K562 (cell line): ENCODE results near the gene MAMDC4. TPM values are rescaled to one million over a fixed set of nuclear protein-coding genes. Genes with fewer than 3 reads are reported as not detected.

ENCODE experiments used
- ATF1 ChIP-seq, 2 experiments: fragments of 450-650 bp in 1 of 2; IDR thresholded peaks; 2 replicates each; pipeline ENCODE4 v1.6.1; 2016; ENCODE audit warnings: missing compliant biosample characterization in 1 of 2, missing genetic modification characterization in 1 of 2
- C11orf30 ChIP-seq: fragments of 450-650 bp; IDR thresholded peaks from 2 replicates; pipeline ENCODE4 v1.6.1; 2016; ENCODE audit warnings: low read depth, mild to moderate bottlenecking
- CAMTA2 ChIP-seq: fragments of 250-450 bp; sonication (Bioruptor Pico); conservative IDR thresholded peaks from 2 replicates; pipeline ENCODE4 v1.5.1; 2022
- E2F1 ChIP-seq: sonication (generic); formaldehyde crosslinking; IDR thresholded peaks from 2 replicates; pipeline ENCODE4 v1.8.1; 2023; ENCODE audit warnings: mild to moderate bottlenecking, missing genetic modification reagents, moderate library complexity
- E2F8 ChIP-seq: fragments of 450-650 bp; IDR thresholded peaks from 2 replicates; pipeline ENCODE4 v1.7.1; 2018; ENCODE audit warnings: mild to moderate bottlenecking, low read depth; ENCODE audit not compliant: partially characterized antibody
- ELF2 ChIP-seq: fragments of 250-450 bp; sonication (Bioruptor Pico); IDR thresholded peaks from 2 replicates; pipeline ENCODE4 v1.5.0; 2021; ENCODE audit warnings: mild to moderate bottlenecking
- ETS1 ChIP-seq: conservative IDR thresholded peaks from 2 replicates; pipeline ENCODE4 v1.6.1; 2011; ENCODE audit warnings: low read depth, mild to moderate bottlenecking, low read length; ENCODE audit not compliant: control insufficient read depth
- FIP1L1 ChIP-seq: fragments of 200-400 bp; formaldehyde crosslinking; IDR thresholded peaks from 2 replicates; pipeline ENCODE4 v1.6.1; 2018; ENCODE audit warnings: mild to moderate bottlenecking, low read depth, low read length; ENCODE audit not compliant: poor library complexity, severe bottlenecking
- GTF2A2 ChIP-seq: IDR thresholded peaks from 2 replicates; pipeline ENCODE4 v1.6.1; 2016; ENCODE audit warnings: mild to moderate bottlenecking, missing genetic modification characterization, missing compliant biosample characterization
- HIVEP1 ChIP-seq: fragments of 250-450 bp; sonication (Bioruptor Pico); IDR thresholded peaks from 2 replicates; pipeline ENCODE4 v1.4.0; 2020; ENCODE audit warnings: mild to moderate bottlenecking
- HLTF ChIP-seq: fragments of 450-650 bp; IDR thresholded peaks from 2 replicates; pipeline ENCODE4 v1.6.1; 2016
- MAZ ChIP-seq, 2 experiments: fragments of 450-650 bp in 1 of 2; sonication (generic) in 1 of 2; formaldehyde crosslinking; IDR thresholded peaks in 1 of 2; conservative IDR thresholded peaks in 1 of 2; 2 replicates each; pipeline versions ENCODE4 v1.4.0 to v1.5.0; 2020; ENCODE audit warnings: mild to moderate bottlenecking in 1 of 2, missing genetic modification reagents in 1 of 2
- MIER1 ChIP-seq: fragments of 450-650 bp; IDR thresholded peaks from 2 replicates; pipeline ENCODE4 v1.6.1; 2016; ENCODE audit warnings: antibody characterized with exemption, mild to moderate bottlenecking, low read depth
- MTA2 ChIP-seq: fragments of 450-650 bp; IDR thresholded peaks from 2 replicates; pipeline ENCODE4 v1.6.1; 2016; ENCODE audit warnings: low read depth
- OTX1 ChIP-seq: fragments of 450-650 bp; formaldehyde crosslinking; IDR thresholded peaks from 2 replicates; pipeline ENCODE4 v1.4.0; 2022; ENCODE audit warnings: mild to moderate bottlenecking
- SLC30A9 ChIP-seq: fragments of 250-450 bp; sonication (Bioruptor Pico); IDR thresholded peaks from 2 replicates; pipeline ENCODE4 v1.8.0; 2022; ENCODE audit warnings: mild to moderate bottlenecking, moderate library complexity
- STAT5A ChIP-seq: IDR thresholded peaks from 2 replicates; pipeline ENCODE4 v1.6.1; 2012; ENCODE audit warnings: low read length, inconsistent platforms, borderline replicate concordance
- STAT5B ChIP-seq: fragments of 250-450 bp; sonication (Bioruptor Pico); IDR thresholded peaks from 2 replicates; pipeline ENCODE4 v1.8.0; 2021; ENCODE audit warnings: mild to moderate bottlenecking, inconsistent platforms
- SUPT5H ChIP-seq: fragments of 450-650 bp; IDR thresholded peaks from 2 replicates; pipeline ENCODE4 v1.6.1; 2016
- TBL1XR1 ChIP-seq, 2 experiments: IDR thresholded peaks; 2 replicates each; pipeline ENCODE4 v1.6.1; 2012; ENCODE audit warnings: improper control_type of control experiment in 2 of 2, low read length in 2 of 2, mild to moderate bottlenecking in 1 of 2
- TCF7L2 ChIP-seq: fragments of 150-350 bp; IDR thresholded peaks from 2 replicates; pipeline ENCODE4 v1.6.1; 2016; ENCODE audit warnings: low read depth, mild to moderate bottlenecking, low read length, moderate library complexity
- TEAD2 ChIP-seq: fragments of 450-650 bp; IDR thresholded peaks from 2 replicates; pipeline ENCODE4 v1.6.1; 2016; ENCODE audit warnings: missing genetic modification characterization, control low read depth, missing compliant biosample characterization
- TRIM24 ChIP-seq, 2 experiments: fragments of 450-650 bp; IDR thresholded peaks; 2 replicates each; pipeline ENCODE4 v1.6.1; 2016
- ZBTB43 ChIP-seq: sonication (generic); formaldehyde crosslinking; IDR thresholded peaks from 2 replicates; pipeline ENCODE4 v1.8.0; 2023; ENCODE audit warnings: mild to moderate bottlenecking, missing genetic modification reagents
- ZEB2 ChIP-seq: fragments of 450-650 bp; IDR thresholded peaks from 2 replicates; pipeline ENCODE4 v1.6.1; 2016
- ZFP1 ChIP-seq: fragments of 450-650 bp; formaldehyde crosslinking; IDR thresholded peaks from 2 replicates; pipeline ENCODE4 v1.4.0; 2020; ENCODE audit warnings: mild to moderate bottlenecking, mixed read lengths
- ZNF263 ChIP-seq: sonication (generic); formaldehyde crosslinking; IDR thresholded peaks from 2 replicates; pipeline ENCODE4 v1.8.0; 2022; ENCODE audit warnings: mild to moderate bottlenecking, missing genetic modification reagents, borderline replicate concordance
- polyA plus RNA-seq, 8 experiments: library from polyadenylated mRNA; depleted of rRNA in 4 of 8; stranded (reverse) in 5 of 8; unstranded in 3 of 8; fragments of >200 nt; fragmentation: Nextera tagmentation in 2 of 8; fragmentation: Illumina TruSeq in 1 of 8; extraction: Ambion mirVana in 2 of 8; extraction: Trizol in 1 of 8; gene quantifications; 2 replicates each; pipeline versions ENCODE4 v1.2.1 to v1.2.3, GENCODE V29; 2011 to 2014; ENCODE audit warnings: inconsistent platforms in 1 of 8, missing spikeins in 1 of 8
- total RNA-seq, 7 experiments: library from RNA; depleted of rRNA in 6 of 7; stranded (reverse); fragments of >200 nt in 6 of 7; fragmentation: Illumina TruSeq in 2 of 7; extraction: Trizol in 2 of 7; gene quantifications; 2 replicates each; pipeline versions ENCODE4 v1.2.1 to v1.2.3, GENCODE V29; 2011 to 2021; ENCODE audit warnings: low replicate concordance in 1 of 7

Gene MAMDC4
- total and polyA plus RNA-seq, 9 of the 15 experiments (the other 6 are each of a cell fraction or from before 2014, with no cell fraction given), result 0.03 to 10.8 (median 1.5) TPM

GRCh38 chr9:136875155-136875554 is 23.0 kb downstream of the MAMDC4 start (continued):
- TF ChIP-seq ATF1 (CRISPR knock-in tag; IDR thresholded peaks at IDR 0.05) (no peak), ATF1 (tag; IDR thresholded peaks at IDR 0.05) (no peak), CAMTA2 (CRISPR knock-in tag) (no peak), HLTF (no peak), ELF2 (no peak), E2F8 (no peak), ZFP1 (CRISPR knock-in tag) (no peak), E2F1 (CRISPR knock-in tag) (no peak), SLC30A9 (CRISPR knock-in tag) (no peak), MAZ (CRISPR knock-in tag; conservative IDR thresholded peaks at IDR 0.05 in 1 of 2, IDR thresholded peaks at IDR 0.05 in 1 of 2) (no peak), GTF2A2 (tag) (no peak), TRIM24 (IDR thresholded peaks at IDR 0.05) (peak; percentile 69 to 70), OTX1 (no peak), MIER1 (no peak), STAT5B (CRISPR knock-in tag) (no peak), FIP1L1 (no peak), MTA2 (peak; percentile 61; the same call in 1 of the 2 replicates), TCF7L2 (no peak), ZEB2 (no peak), ETS1 (no peak), ZBTB43 (CRISPR knock-in tag) (no peak), TBL1XR1 (IDR thresholded peaks at IDR 0.05; ENCODE audit: low read length in 2 of 2) (no peak), TEAD2 (no peak), ZNF263 (CRISPR knock-in tag) (no peak), STAT5A (peak; percentile 77), HIVEP1 (no peak), C11orf30 (peak; percentile 61), SUPT5H (no peak)
